GM15510 (cell line): Measurements from ENCODE around the gene ASB3.

Source experiments
- POLR2A ChIP-seq: IDR thresholded peaks from 3 replicates; pipeline ENCODE4 v1.6.1; 2011; ENCODE audit warnings: borderline replicate concordance; ENCODE audit not compliant: insufficient read length; ENCODE audit errors: extremely low read depth

The ASB3 gene

GRCh38 chr2:53708988-53709387 is 77.8 kb downstream of the ASB3 start:
- TF ChIP-seq POLR2A: no peak

DNA sequence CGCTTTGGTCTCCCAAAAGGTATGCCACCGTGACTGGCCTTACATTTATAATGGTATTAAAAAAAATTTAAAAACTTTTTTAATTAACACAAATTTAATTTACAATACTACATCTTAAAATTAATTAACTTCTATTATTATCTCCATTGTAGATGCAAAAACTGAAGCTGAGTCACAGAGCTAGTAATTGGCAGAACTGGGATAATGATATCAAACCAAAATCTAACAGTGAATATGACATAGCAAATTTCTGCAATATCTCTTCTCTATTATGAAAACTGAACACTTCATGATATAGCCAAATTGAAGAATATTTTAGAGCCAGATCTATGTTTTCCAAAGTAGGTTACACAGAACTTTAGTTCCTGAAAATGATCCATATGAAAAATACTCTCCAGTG is 85.5 kb downstream of the ASB3 start:
- TF ChIP-seq POLR2A: no peak

- TF ChIP-seq POLR2A: no peak
These were observed 89.1 kb downstream of the ASB3 start for GRCh38 chr2:53697686-53698085.

GRCh38 chr2:53697092-53697491 is 89.7 kb downstream of the ASB3 start:
- no peak for TF ChIP-seq POLR2A

DNA sequence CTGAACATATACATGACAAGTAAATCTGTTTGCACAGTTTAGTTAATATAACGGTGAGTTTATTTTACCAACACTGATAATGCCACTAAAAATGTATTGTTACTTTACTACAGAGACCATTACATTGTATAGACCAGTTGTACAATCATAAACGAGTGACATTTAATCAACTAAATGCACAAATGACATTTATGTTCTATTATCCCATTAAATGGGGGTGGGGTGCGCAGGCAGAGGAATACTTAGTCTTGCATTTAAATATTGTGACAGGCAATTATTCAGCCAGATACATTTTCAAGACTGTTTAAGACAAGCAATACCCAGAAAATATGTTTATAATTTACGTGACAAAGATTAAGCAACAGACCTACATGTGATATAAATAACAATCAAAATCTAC is 91.2 kb downstream of the ASB3 start:
- TF ChIP-seq POLR2A: no peak

DNA sequence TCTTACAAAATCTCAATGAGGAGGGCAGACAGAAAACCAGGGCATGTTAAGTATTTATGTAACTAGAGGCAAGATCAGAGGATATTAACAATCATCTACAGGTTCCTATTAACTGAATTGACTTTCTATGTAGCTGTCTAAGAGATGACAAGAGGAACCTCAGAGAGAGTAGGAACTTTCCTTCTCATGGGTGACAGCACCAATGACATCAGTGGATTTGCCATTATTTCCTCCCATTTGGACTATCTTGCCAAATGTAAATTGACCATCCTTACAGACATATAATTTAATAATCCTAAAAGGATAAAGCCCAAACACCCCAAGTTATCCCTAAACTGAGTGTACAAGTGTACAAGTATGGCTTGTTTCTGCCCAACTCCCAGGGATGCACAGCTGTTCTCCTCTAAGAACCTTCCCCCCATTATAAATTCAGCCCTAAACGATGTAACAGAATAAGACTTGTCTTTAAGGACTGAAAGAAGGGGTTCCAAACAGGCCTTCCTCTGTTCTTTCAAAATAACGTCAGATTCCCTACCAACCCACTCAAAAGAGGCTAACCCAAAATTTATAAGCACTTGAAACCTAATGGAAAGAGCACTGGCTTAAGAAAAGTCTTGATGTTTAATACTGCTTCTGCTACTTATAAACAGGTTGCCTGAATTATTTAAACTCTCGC is 92.5 kb downstream of the ASB3 start:
- TF ChIP-seq POLR2A: no peak

DNA sequence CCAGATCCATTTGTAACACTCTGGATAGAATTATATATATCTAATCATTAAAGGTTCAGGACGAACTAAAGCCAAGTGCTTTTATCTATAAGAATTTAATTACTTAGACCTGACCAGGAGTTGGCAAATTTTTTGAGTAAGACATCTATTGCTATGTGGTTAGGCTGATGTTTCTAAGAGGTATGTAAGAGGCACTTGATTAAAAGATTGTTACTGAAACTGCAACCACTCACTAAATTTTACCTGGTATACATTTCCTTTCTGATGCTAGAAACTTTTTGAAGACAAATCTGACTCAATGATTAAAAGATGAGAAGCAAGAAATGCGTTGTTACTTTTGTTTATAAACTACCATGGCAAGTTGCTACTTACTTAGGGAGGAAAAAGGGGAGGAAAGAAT is 95.9 kb downstream of the ASB3 start:
- TF ChIP-seq POLR2A: no peak

GRCh38 chr2:53672881-53673522 is 113.8 kb downstream of the ASB3 start:
- no peak for TF ChIP-seq POLR2A

GRCh38 chr2:53670331-53670730 is 116.4 kb downstream of the ASB3 start:
- TF ChIP-seq POLR2A: no peak

- TF ChIP-seq POLR2A: no peak
These were observed 118.1 kb downstream of the ASB3 start for GRCh38 chr2:53668624-53669026.

- no peak for TF ChIP-seq POLR2A
These were observed 125.9 kb downstream of the ASB3 start for GRCh38 chr2:53660886-53661285.

- TF ChIP-seq POLR2A: no peak
These were observed 131.5 kb downstream of the ASB3 start for GRCh38 chr2:53655256-53655655.

- TF ChIP-seq POLR2A: no peak
These were observed 132.4 kb downstream of the ASB3 start for GRCh38 chr2:53654396-53654795.

GRCh38 chr2:53652131-53652530 is 134.6 kb downstream of the ASB3 start:
- no peak for TF ChIP-seq POLR2A

DNA sequence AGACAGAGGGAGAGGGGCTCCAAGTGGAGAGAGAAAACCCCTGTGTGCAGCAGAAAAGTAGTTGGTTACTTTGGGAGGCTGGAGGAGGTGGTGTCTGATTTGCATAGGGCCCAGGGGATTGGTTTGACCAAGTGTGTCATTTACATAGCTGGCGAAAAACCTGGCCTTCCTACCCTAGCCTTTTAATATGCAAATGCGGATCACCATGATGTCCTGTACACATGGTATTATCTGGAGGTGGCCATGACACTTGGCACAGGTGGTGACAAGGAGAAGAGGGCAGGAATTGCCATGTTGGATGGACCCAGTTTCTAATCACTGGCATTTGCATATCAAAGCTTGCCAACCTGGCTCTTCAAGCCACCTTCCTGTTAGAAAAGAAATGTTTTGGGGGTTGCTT is 140.0 kb downstream of the ASB3 start:
- TF ChIP-seq POLR2A: no peak

DNA sequence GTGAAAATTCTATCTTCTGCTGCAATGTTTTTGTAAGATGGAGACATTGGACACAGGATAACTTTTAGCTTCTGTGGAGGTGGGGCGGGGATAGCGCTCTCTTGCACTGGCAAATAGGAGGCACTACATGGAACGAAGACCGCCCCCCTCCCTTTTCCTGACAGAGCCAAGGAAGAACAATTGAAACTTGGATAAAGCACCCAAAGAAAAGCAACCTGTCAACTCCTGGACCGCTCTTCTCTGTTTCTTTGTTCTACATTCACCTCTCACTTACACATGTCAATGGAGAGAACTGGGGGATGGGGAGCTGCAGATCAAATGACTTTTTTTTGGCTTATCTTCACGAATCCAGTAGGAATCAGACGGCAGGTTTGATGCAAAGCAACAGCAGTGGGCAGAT is 145.5 kb downstream of the ASB3 start:
- TF ChIP-seq POLR2A: no peak
